Putamen (tissue), 1 donor: ENCODE data around the gene BMPR1A.
"Not testable (repeated sequence)": the region's sequence is repeated elsewhere in the genome, so short reads cannot be mapped to it uniquely, and the experiment has no call there.

Experiments
- DNase-seq: peaks from one replicate; pipeline ENCODE4 v3.0.0-alpha.2; 2016; ENCODE audit warnings: low spot score

The BMPR1A gene

DNA sequence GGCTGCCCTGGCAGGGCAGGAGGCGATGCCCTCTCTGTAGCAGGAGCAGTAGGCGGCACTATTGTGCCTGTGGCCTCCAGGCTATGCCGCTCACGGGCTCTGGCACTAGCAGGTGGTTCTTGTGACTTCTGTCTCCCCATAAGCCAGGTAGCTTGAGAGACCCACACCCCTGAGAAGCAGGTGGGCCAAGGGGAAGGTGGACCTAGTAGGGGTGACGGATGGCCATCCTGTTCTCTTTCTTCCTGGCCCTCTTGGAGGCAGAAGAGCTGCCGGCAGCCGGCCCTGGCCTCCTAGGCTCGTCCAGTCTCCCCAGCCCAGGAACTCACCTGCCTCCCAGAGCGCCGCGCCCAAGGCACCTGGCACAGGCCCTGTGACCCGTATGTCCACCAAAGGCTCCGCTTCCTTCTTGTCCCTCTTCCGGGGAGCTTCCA is 185.6 kb downstream of the BMPR1A start:
- no peak for DNase-seq

GRCh38 chr10:86942441-86943315 is 186.3 kb downstream of the BMPR1A start:
- DNase-seq, result no peak

- no peak for DNase-seq
Measured at GRCh38 chr10:86943316-86944030, 187.1 kb downstream of the BMPR1A start.

DNA sequence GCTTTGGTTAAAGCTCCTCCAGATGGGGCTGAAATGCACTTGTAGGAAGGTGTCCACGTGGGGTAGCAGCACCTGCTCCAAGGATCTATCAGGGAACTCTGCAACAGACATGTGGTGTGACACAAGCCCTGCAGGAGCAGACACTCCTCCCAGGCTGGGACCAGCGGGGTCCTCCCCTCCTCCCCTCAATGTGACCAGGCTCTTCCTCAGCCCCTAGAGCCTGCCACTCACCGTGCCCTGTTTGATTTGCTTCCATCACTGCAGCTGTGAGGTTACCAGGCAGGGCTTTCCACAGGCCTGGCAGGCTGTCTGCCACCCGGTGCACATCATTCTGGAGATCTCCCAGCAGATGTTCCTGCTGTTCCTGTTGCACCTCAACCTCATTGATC is 187.6 kb downstream of the BMPR1A start:
- no peak for DNase-seq

DNA sequence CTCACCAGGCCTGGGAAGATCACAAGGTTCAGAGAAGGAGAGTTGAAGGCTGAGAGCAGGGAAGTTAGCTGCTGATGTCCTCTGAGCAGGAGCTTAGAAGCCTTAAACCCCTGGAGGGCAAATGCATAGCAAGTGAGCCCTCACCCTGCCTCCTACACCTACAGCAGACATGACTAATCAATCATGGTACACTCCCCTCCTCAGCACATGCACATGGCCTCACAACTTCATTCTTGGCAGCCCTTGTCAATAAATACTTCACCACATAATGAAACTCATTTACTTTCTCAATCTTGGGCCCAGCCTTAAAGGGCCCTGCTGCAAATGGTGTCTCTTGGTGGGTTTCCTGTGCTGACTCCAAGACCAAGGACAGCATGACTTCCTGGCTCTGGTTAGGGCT is 188.1 kb downstream of the BMPR1A start:
- no peak for DNase-seq

DNA sequence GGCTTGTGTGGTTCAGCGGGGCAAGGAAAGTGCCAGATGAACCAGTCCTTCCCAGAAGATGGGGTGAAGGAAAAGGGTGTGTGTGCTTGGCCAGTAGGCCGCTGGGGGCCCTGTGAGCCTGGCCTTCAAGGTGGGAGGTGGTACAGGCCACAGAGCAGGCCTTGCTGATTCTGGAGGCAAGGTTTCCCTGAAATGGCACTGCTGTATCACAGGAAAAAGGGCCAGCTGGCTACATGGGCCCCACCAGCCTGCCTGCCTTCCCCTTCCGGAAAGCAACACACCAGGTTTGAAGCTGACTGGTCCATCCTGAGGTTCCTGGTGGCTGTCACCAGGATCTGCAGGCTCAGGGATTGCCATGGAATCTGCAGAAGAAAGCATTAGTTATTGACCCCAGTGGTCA is 188.5 kb downstream of the BMPR1A start:
- no peak for DNase-seq

DNA sequence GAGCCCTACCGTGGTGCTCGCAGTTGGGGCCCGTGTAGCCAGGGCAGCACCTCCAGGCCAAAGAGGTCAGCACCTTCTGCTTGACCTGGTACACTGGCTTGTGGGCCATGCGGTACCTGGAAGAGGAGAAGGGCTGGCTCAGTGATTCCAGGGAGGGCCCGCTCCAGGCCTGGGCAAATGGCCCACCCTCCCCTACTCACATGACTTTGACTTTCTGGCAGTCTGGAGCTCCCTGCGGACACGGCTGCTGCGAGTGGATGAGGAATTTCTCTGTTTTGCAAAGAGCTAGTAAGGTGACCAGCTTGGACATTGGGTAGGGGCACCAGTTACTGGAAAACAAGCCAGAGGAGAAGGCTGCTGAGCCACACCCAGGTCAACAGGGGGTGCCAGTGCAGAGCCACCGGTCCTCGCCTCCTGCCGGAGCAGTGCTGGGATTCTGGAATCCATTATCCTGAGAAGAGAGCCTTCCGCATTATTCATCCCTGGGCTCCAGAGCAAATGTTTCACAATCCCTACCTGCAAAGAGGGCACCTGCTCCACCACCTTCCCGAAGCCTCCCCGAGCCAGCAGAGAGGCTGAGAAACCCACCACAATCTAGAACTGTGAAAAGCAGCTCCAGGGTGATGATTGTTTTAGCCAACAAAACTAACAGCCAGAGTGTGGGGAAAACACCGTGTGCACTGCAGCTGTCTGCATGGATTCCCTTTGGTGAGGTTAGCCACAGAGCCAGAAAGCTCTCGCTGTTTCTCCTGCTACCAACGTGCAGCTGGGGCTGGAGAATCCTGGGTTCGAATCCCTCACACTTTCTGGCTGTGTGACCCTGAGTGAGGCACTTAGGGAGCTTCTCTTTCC is 189.2 kb downstream of the BMPR1A start:
- no peak for DNase-seq

DNA sequence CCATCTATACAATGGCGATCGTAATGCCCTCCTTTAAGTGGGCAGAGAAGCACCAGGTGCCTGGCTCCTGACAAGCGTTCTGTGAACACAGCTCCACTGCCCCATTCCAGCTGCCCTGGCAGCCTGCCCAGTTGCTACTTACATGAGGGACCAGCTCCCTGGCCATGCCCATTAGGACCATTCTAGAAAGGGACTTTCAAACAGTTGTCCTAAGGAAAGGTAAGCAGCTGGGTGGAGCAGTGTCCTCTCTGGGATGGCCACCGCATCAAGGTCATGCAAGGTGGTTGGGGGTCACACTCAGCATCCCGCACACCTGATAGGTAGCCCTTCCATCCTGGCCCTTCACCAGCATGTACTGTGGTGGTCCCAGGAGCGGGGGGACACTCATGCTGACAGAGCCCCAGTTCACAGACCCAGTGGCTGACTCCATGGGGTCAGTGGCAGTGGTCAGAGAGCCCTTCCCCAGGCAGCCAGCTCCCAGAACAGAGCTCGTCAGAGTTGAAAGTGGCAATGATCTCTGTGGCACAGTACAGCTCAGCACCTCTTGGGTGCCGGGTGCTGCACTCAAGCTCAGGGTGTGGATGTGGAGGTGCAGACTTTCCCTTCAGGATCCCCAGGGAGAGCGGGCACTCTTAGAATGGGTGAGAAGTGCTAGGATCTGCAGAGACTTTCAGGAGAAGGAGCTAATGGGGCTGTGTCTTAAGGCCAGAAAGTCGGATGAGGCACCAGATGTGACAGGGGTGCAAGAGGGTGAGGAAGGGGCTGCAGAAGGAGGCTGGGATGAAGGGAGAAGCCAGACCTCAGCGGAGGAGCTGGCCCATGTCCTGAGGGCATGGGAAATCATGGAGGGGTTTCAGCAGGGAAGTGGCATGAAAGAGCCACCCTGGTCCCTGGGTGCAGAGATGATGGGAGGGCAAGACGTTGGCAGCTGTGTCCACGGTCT is 190.1 kb downstream of the BMPR1A start:
- DNase-seq, result no peak

DNA sequence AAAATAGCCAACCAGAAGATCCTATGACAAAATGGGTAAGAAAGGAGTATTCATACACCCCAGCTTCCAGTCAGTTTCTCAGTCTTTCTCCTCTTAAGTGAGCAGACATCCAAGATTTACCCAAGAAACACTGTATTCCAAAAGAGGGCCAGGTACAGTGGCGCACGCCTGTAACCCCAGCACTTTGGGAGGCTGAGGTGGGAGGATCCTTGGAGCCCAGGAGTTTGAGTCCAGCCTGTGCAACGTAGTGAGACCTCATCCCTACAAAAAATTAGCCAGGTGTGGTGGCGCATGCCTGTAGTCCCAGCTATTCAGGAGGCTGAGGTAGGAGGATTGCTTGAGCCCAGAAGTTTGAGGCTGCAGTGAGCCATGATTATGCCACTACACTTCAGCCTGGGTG is 191.4 kb downstream of the BMPR1A start:
- not testable (repeated sequence) for DNase-seq

DNA sequence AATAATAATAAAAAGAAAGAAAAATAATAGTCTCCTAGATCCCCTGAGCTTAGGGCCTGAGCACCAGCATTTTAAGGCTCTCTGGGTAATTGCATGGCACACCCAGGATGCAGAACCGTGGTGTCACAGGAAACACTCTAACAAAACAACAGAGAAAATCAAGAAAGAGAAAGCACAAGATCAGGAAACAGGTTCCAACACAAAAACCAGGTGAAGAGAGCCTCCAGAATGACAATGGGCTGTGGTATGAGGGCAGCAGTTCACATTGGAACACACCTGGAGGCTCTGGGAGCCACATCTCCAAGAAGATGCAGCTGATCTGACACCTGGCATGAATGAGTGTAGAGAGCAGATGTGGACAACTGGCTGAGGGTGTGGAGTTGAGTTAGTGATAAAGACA is 193.9 kb downstream of the BMPR1A start:
- DNase-seq, result no peak

DNA sequence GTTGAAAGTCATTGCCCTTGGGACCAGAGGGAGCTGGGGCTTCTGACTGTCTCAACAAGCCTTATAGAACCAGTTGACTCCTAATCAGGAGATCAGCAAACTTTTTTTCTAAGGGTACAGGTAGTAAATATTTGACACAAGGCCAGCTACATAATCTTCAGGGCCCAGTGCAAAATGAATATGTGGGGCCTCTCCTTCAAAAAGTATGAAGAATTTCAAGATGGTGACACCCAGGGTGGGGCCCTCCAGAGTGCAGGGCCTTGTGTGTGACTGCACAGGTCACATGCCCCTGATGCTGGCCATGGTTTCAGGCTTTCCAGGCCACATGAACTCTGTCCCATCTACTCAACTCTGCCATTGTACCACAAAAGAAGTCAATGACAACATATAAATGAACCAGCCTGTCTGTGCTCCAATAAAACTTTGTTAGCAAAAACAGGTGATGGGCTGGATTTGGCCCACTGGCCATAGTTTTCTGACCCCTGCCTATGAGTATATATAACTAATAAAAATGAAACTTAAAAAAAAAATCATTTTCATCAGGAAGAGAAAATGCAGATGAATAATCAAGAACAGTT is 194.9 kb downstream of the BMPR1A start:
- no peak for DNase-seq

DNA sequence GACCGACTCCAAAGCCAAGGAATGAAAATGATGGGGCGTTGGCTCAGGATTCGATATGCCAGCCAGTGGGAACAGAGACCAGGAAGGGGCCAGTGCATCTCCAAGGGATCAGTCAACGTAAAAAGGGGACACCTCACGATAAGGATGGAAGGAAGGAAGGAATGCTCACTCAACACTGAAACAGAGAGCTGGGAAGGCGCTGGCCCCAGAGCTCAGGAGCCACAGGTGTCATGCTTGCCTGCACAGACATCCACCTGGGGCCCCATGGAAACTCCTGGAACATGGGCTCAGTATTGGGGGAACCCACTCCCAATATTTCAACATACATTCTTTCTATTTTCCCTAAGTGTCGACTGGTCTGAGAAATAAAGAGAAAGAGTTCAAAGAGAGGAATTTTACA is 195.7 kb downstream of the BMPR1A start:
- no peak for DNase-seq

- not testable (repeated sequence) for DNase-seq
Measured at GRCh38 chr10:86952697-86953096, 196.3 kb downstream of the BMPR1A start.

- peak; percentile 56 for DNase-seq
Measured at GRCh38 chr10:86953747-86954680, 197.6 kb downstream of the BMPR1A start.

GRCh38 chr10:86954681-86955500 is 198.5 kb downstream of the BMPR1A start:
- no peak for DNase-seq

- no peak for DNase-seq
Measured at GRCh38 chr10:86955501-86956194, 199.2 kb downstream of the BMPR1A start.

- DNase-seq, result no peak
Measured at GRCh38 chr10:86956195-86956847, 199.9 kb downstream of the BMPR1A start.
